Measurements from ENCODE around the gene TDRD10. TPM values are rescaled to one million over a fixed set of nuclear protein-coding genes. Genes with fewer than 3 reads are reported as not detected.

TDRD10 gene
- total and polyA plus RNA-seq, 2 experiments from 2014 or later: 0.29 TPM; not detected in 1

GRCh38 chr1:154586641-154587040 lies 84.6 kb downstream of the TDRD10 start:
- H3F3A ChIP-seq (replicated peaks; ENCODE audit: low read depth): 0 out of 2 replicates have a peak, but pooled peaks cover 3% of the 10 kb centered on the region
- H3K27ac ChIP-seq (ENCODE audit: low read depth): no peak overlapping the region
- no peaks in the 10 kb centered on the region for H3K4me1 ChIP-seq (ENCODE audit: insufficient read depth)
- H4K20me1 ChIP-seq (replicated peaks; ENCODE audit: insufficient read depth): peaks cover 24% of the 10 kb centered on the region
- H3K9me3 Mint-ChIP-seq: no peaks in the 10 kb centered on the region
- H3K27ac Mint-ChIP-seq: no peak overlapping the region
- H3K4me2 ChIP-seq: no peak overlapping the region
- no peaks in the 10 kb centered on the region for H3K27me3 ChIP-seq (ENCODE audit: insufficient read depth)
- H3K36me3 ChIP-seq (ENCODE audit: insufficient read depth): peaks cover 90% of the 10 kb centered on the region
- TF ChIP-seq REST (IDR thresholded peaks at IDR 0.05; ENCODE audit: unreplicated experiment): no peak
- TF ChIP-seq NANOG (IDR thresholded peaks at IDR 0.05; ENCODE audit: borderline replicate concordance): no peak
- no peak for TF ChIP-seq ZNF331 (CRISPR knock-in tag; IDR thresholded peaks at IDR 0.05; ENCODE audit: low read depth)
- no peak for TF ChIP-seq JUNB (IDR thresholded peaks at IDR 0.05; ENCODE audit: unreplicated experiment)
- TF ChIP-seq EZH2phosphoT487 (IDR thresholded peaks at IDR 0.05; ENCODE audit: unreplicated experiment): no peak
- no peaks in the 10 kb centered on the region for H3K79me2 ChIP-seq (replicated peaks; ENCODE audit: insufficient read depth)
- DNase-seq (ENCODE audit: low spot score) (no peak), ATAC-seq (no peak)
- H3K4me3 ChIP-seq: no peak overlapping the region
- H3K4me1 Mint-ChIP-seq: no peaks in the 10 kb centered on the region
- no peaks in the 10 kb centered on the region for H3K9me2 ChIP-seq (ENCODE audit: insufficient read depth)
- H3K27me3 Mint-ChIP-seq (ENCODE audit: insufficient read depth, low read depth, poor library complexity): no peaks in the 10 kb centered on the region
- no peak overlapping the region for H3K4me3 Mint-ChIP-seq
- peaks cover 97% of the 10 kb centered on the region for H3K36me3 Mint-ChIP-seq (ENCODE audit: low read depth)
- H2AFZ ChIP-seq: no peak overlapping the region

GRCh38 chr1:154589780-154590179 lies 87.8 kb downstream of the TDRD10 start:
- H3K27ac ChIP-seq (ENCODE audit: low read depth): no peak overlapping the region
- H3F3A ChIP-seq (replicated peaks; ENCODE audit: low read depth): no peaks in the 10 kb centered on the region
- no peaks in the 10 kb centered on the region for H3K4me1 Mint-ChIP-seq
- TF ChIP-seq STAT1 (IDR thresholded peaks at IDR 0.05; ENCODE audit: unreplicated experiment) (no peak), CREB1 (CRISPR knock-in tag; IDR thresholded peaks at IDR 0.05; ENCODE audit: low read depth) (no peak), ZNF462 (CRISPR knock-in tag; IDR thresholded peaks at IDR 0.05) (no peak), JUNB (IDR thresholded peaks at IDR 0.05; ENCODE audit: unreplicated experiment) (no peak), ZNF331 (CRISPR knock-in tag; IDR thresholded peaks at IDR 0.05; ENCODE audit: low read depth) (no peak), EZH2 (IDR thresholded peaks at IDR 0.05; ENCODE audit: low read depth, unreplicated experiment) (no peak), CTCF (conservative IDR thresholded peaks at IDR 0.05; ENCODE audit: low read depth in 2 of 2) (no peak), ZNF114 (CRISPR knock-in tag; IDR thresholded peaks at IDR 0.05) (no peak), NANOG (IDR thresholded peaks at IDR 0.05; ENCODE audit: borderline replicate concordance) (no peak)

More at GRCh38 chr1:154589780-154590179, 87.8 kb downstream of the TDRD10 start:
- Histone ChIP-seq H3K4me3 (no peak overlapping the region), H3K27me3 (ENCODE audit: insufficient read depth) (no peaks in the 10 kb centered on the region), H3K4me2 (no peak overlapping the region), H3K4me1 (ENCODE audit: insufficient read depth) (no peaks in the 10 kb centered on the region), H3K36me3 (ENCODE audit: insufficient read depth) (peaks cover 95% of the 10 kb centered on the region), H3K79me2 (replicated peaks; ENCODE audit: insufficient read depth) (no peaks in the 10 kb centered on the region), H4K20me1 (replicated peaks; ENCODE audit: insufficient read depth) (peaks cover 37% of the 10 kb centered on the region), H3K9me2 (ENCODE audit: insufficient read depth) (no peaks in the 10 kb centered on the region), H2AFZ (no peak overlapping the region)
- Mint-ChIP-seq H3K27me3 (ENCODE audit: insufficient read depth, low read depth, poor library complexity) (peaks cover 2% of the 10 kb centered on the region), H3K9me3 (no peaks in the 10 kb centered on the region), H3K4me3 (no peak overlapping the region), H3K36me3 (ENCODE audit: low read depth) (peaks cover 94% of the 10 kb centered on the region), H3K27ac (no peak overlapping the region)
- ATAC-seq (no peak), DNase-seq (ENCODE audit: low spot score) (no peak)

All from GM23338 (cell line).